Activated CD4-positive, alpha-beta T cell treated with anti-CD3 and anti-CD28 coated beads, Interleukin-2, amount 50 U/mL, for 48 hours (primary cell): ENCODE measurements around the gene POLE2.
"Not testable (repeated sequence)": the region's sequence is repeated elsewhere in the genome, so short reads cannot be mapped to it uniquely, and the experiment has no call there.

Source experiments
- DNase-seq, 2 experiments: peaks; one replicate each; pipeline ENCODE4 v3.0.0-alpha.2; 2020

POLE2 gene

GRCh38 chr14:49619273-49619672, 68.7 kb downstream of the POLE2 start:
- not testable (repeated sequence) for DNase-seq

GRCh38 chr14:49617852-49618519, 70.0 kb downstream of the POLE2 start:
- DNase-seq, result no peak

GRCh38 chr14:49615776-49616175, 72.2 kb downstream of the POLE2 start:
- no peak for DNase-seq

DNA sequence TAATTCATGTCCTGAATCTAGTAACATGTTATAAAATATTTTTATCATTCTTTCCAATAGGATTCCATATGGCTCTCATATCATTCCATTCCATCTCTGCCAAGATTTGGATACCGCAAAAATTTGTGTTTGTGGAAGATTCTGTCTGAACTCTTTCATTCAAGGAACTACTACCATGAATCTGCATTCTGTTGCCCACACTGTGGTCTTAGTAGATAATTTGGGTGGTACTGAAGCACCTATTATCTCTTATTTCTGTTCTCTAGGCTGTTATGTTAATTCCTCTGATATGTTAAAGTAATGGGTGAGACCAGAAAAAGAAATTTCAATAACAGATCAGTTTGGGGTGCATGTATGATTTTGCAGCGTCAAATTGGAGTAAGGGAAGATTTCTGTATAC, 73.8 kb downstream of the POLE2 start:
- DNase-seq, result no peak

DNA sequence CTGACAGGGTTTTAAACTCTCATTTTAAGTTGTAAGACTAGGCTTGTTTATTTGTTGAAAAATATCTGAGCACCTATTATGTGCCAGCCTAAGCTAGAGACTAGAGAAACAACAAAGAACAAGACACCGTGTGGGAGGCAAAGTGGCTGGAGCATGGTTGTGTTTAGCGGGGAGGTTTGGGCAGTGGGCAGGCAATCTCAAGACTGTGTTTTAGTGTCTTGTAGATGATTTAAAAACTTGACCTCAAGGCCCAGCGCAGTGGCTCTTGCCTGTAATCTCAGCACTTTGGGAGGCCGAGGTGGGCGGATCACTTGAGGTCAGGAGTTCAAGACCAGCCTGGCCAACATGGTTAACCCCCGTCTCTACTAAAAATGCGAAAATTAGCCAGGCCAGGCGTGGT, 75.3 kb downstream of the POLE2 start:
- DNase-seq, result no peak

DNA sequence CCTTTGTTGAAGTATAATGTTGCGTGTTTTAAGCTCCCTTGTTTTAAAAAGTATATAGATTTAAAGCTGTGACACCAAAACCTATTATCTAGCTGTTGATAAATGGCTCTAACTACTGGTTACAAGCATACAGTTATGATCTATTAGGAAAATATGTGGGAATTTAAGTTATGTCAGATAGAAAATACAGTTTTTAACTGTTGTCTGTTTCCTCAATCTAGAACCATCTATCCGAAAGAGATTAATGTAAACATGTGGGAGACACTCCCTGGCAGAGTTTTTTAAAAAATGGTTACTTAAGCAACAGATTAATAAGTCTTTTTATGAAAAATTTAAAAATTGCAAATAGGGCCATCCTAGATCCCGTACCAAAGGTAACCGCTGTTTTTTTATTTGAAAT, 75.8 kb downstream of the POLE2 start:
- no peak for DNase-seq

DNA sequence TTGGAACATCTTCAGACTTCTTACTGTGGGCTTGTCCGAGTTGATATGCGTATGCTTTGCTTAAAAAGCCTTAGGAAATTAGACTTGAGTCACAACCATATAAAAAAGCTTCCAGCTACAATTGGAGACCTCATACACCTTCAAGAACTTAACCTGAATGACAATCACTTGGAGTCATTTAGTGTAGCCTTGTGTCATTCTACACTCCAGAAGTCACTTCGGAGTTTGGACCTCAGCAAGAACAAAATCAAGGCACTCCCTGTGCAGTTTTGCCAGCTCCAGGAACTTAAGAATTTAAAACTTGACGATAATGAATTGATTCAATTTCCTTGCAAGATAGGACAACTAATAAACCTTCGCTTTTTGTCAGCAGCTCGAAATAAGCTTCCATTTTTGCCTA, 80.4 kb downstream of the POLE2 start:
- DNase-seq, result no peak

- peak; percentile 88 to 92 for DNase-seq
Measured at GRCh38 chr14:49598485-49599300, 89.3 kb downstream of the POLE2 start, which contains the start of gene LRR1. Gene LRR1 (plus strand): TSS chr14:49598940. CDS start chr14:49599021, 81 bp downstream.

- no peak for DNase-seq
Measured at GRCh38 chr14:49598189-49598484, 89.9 kb downstream of the POLE2 start.

GRCh38 chr14:49594347-49595091, 93.5 kb downstream of the POLE2 start:
- DNase-seq, result no peak
